Fibroblast of lung (primary cell): Measurements from ENCODE around the gene GRAMD1A. TPM values are rescaled to one million over a fixed set of nuclear protein-coding genes. Genes with fewer than 3 reads are reported as not detected.
A peak's percentile ranks its signal among the peaks of the same experiment; 100 is the strongest.
"Not testable (repeated sequence)": the region's sequence is repeated elsewhere in the genome, so short reads cannot be mapped to it uniquely, and the experiment has no call there.

Source experiments
- DNase-seq, 2 donors: peaks; one replicate each; pipeline versions ENCODE4 v3.0.0 to v3.0.0-alpha.2; 2010; ENCODE audit warnings: low read depth in 2 of 2
- H2AFZ ChIP-seq: 2 replicates; pipeline ENCODE4 v1.5.1; 2012; ENCODE audit warnings: low read length, control low read depth, inconsistent platforms
- H3K27ac ChIP-seq: 2 replicates; pipeline ENCODE4 v1.5.1; 2011; ENCODE audit warnings: low read length, control low read depth; ENCODE audit not compliant: insufficient read depth
- H3K27me3 ChIP-seq: 2 replicates; pipeline ENCODE4 v1.5.1; 2011; ENCODE audit warnings: mild to moderate bottlenecking, low read length; ENCODE audit not compliant: control insufficient read depth, insufficient read depth
- H3K36me3 ChIP-seq: 2 replicates; pipeline ENCODE4 v1.5.1; 2011; ENCODE audit warnings: low read length; ENCODE audit not compliant: control insufficient read depth, insufficient read depth
- H3K4me1 ChIP-seq: 2 replicates; pipeline ENCODE4 v1.5.1; 2011; ENCODE audit warnings: low read length; ENCODE audit not compliant: control insufficient read depth, insufficient read depth; ENCODE audit errors: extremely low read depth
- H3K4me2 ChIP-seq: 2 replicates; pipeline ENCODE4 v1.5.1; 2011; ENCODE audit warnings: low read length, control low read depth; ENCODE audit not compliant: insufficient read depth; ENCODE audit errors: extremely low read depth
- H3K4me3 ChIP-seq, 4 experiments: fragments of 200-600 bp in 1 of 4; sonication (generic) in 1 of 4; replicated peaks in 1 of 4; 2 replicates each; pipeline ENCODE4 v1.5.1; 2011 to 2016; ENCODE audit warnings: low read length in 4 of 4, low read depth in 3 of 4, mild to moderate bottlenecking in 3 of 4, control low read depth in 2 of 4, inconsistent platforms in 1 of 4, mixed read lengths in 1 of 4; ENCODE audit not compliant: insufficient read depth in 1 of 4; ENCODE audit errors: control extremely low read depth in 1 of 4
- H3K79me2 ChIP-seq: 2 replicates; pipeline ENCODE4 v1.5.1; 2012; ENCODE audit warnings: mild to moderate bottlenecking, low read length, inconsistent platforms; ENCODE audit not compliant: control insufficient read depth, insufficient read depth
- H3K9ac ChIP-seq: 2 replicates; pipeline ENCODE4 v1.5.1; 2011; ENCODE audit warnings: mild to moderate bottlenecking, low read length, control low read depth; ENCODE audit not compliant: insufficient read depth
- H3K9me3 ChIP-seq: 2 replicates; pipeline ENCODE4 v1.5.1; 2012; ENCODE audit warnings: low read depth, low read length; ENCODE audit not compliant: control insufficient read depth, insufficient read depth
- H4K20me1 ChIP-seq: 2 replicates; pipeline ENCODE4 v1.5.1; 2011; ENCODE audit warnings: low read length; ENCODE audit not compliant: control insufficient read depth, insufficient read depth; ENCODE audit errors: extremely low read depth
- EZH2 ChIP-seq: IDR thresholded peaks from 2 replicates; pipeline ENCODE4 v1.5.1; 2012; ENCODE audit warnings: low read length, control low read depth, mild to moderate bottlenecking; ENCODE audit errors: missing control alignments
- polyA plus RNA-seq, 2 donors: library from polyadenylated mRNA; depleted of rRNA in 1 of 2; stranded (reverse) in 1 of 2; unstranded in 1 of 2; fragments of >200 nt; gene quantifications; 2 replicates each; pipeline ENCODE4 v1.2.1, GENCODE V29; 2011 to 2012; ENCODE audit warnings: missing spikeins in 1 of 2
- total RNA-seq: library from RNA; depleted of rRNA; stranded (reverse); fragments of >200 nt; gene quantifications from 2 replicates; pipeline ENCODE4 v1.2.1, GENCODE V29; 2014
- TF ChIP-seq, protein P1 (sequence below), 2 donors: IDR thresholded peaks in 1 of 2; conservative IDR thresholded peaks in 1 of 2; 1 replicate in 1 of 2; 2 replicates in 1 of 2; pipeline ENCODE4 v1.5.1; 2011 to 2012; ENCODE audit warnings: low read length in 2 of 2, control low read depth in 1 of 2, inconsistent platforms in 1 of 2, low read depth in 1 of 2, mild to moderate bottlenecking in 1 of 2

The GRAMD1A gene
- total and polyA plus RNA-seq, 2 donors (not counting 1 experiment from before 2014, with no cell fraction given) = 21.4 to 24.4 TPM

DNA sequence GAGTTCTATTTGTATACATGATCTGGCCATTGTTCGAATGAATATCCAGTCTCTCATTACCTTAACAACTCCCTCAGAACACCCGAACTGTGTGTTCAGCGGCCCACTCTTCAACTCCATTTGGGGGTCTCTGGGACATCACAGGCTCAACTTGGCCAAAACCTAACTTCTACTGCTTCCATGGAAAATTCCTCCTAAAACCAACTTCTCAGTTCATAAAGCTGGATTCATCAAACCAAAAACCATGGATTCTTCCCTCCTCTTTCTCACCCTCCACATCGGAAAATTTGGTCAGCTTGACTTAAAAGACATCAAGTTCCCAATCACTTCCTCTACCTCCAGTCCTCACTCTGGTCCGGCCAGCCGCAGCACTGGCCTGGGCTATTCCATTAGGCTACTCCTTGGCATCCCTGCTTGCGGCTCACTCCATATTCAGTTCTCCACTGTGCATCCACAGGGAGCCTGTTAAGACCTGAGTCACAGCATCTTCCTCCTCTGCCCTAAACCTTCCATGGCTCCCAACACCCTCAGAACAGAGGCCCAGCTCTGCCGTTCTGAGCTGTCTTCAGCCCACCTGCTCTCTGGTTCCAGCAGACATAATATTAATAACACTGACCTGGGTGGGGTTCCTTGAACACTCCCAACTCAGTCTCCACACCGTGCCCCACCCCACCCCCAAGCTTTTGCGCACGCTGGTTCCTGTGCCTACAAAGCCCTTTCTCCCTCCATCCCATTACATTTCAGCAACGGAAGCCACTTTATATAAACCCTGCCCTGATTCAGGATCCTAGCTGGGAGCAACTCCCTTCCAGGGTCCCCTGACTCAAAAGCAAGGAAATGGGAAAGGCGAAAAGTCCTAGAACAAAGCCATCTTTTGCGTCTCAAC lies 37.2 kb upstream of the GRAMD1A start:
- Histone ChIP-seq H3K4me3 (peak overlapping the region; percentile 71 to 89 (median 86)), H2AFZ (peak overlapping the region; percentile 95), H3K79me2 (peaks cover 2% of the 10 kb centered on the region), H3K27ac (peak overlapping the region; percentile 27), H3K9me3 (peaks cover 9% of the 10 kb centered on the region), H3K36me3 (peaks cover 9% of the 10 kb centered on the region), H4K20me1 (no peaks in the 10 kb centered on the region), H3K9ac (peak overlapping the region; percentile 44), H3K4me2 (peak overlapping the region; percentile 26), H3K4me1 (peaks cover 9% of the 10 kb centered on the region), H3K27me3 (no peaks in the 10 kb centered on the region)
- no peak for DNase-seq
- TF ChIP-seq, protein P1, sequence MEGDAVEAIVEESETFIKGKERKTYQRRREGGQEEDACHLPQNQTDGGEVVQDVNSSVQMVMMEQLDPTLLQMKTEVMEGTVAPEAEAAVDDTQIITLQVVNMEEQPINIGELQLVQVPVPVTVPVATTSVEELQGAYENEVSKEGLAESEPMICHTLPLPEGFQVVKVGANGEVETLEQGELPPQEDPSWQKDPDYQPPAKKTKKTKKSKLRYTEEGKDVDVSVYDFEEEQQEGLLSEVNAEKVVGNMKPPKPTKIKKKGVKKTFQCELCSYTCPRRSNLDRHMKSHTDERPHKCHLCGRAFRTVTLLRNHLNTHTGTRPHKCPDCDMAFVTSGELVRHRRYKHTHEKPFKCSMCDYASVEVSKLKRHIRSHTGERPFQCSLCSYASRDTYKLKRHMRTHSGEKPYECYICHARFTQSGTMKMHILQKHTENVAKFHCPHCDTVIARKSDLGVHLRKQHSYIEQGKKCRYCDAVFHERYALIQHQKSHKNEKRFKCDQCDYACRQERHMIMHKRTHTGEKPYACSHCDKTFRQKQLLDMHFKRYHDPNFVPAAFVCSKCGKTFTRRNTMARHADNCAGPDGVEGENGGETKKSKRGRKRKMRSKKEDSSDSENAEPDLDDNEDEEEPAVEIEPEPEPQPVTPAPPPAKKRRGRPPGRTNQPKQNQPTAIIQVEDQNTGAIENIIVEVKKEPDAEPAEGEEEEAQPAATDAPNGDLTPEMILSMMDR (conservative IDR thresholded peaks at IDR 0.05 in 1 of 2, IDR thresholded peaks at IDR 0.05 in 1 of 2; ENCODE audit: low read depth in 1 of 2, low read length in 2 of 2) = no peak
- TF ChIP-seq EZH2 = no peak

DNA sequence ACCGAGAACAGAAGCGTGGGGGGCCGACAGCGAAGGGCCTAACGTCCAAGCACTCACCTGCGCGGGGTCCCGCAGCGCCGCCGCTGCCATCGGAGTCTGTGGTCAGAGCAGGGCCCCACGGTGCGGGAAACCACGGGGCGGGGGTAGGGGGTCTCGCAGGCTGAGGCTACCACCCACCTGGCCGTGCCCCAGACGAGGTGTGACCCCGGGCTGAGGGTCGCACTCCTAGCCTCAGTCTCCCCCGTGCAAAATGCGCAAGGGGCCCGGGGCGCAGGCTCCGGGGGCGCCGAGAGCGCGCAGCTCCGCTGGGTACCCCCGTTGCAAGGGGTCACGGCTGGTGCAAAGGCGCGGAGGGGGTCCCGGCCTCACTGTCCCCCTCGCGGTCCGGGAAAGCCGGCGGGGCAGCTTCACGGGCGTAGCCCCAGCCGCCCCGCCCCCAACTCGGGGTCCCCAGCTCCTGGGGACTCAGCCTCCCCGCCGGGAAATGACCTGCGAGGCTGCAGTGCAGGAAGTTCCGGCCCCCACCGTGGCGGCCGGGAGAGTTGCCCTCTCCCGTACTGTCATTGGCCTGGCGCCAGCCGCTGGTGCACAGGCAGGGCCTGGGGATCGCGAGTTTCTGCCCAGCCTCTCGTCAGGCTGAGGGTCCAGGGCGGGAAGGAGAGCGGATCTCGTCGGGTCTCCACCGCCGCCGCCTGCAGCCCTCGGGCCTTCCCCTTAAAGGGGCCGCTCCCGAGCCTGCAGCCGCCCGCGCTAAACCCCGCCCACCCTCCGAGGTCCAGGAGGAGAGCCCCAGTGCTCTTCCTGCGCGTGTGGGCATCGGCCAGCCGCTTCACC lies 36.3 kb upstream of the GRAMD1A start, which contains the start of gene ZNF792:
TSS of gene ZNF792 (minus strand) at position 657 of the 834 bp plus-strand sequence. CDS start at position 90, 567 bp downstream.
- Histone ChIP-seq H3K36me3 (peaks cover 5% of the 10 kb centered on the region), H3K27ac (peak within 1 kb of the TSS; percentile 27), H3K4me1 (peaks cover 9% of the 10 kb centered on the region), H3K79me2 (peaks cover 2% of the 10 kb centered on the region), H3K9me3 (peaks cover 2% of the 10 kb centered on the region), H3K4me2 (peak within 1 kb of the TSS; percentile 37), H2AFZ (peak within 1 kb of the TSS; percentile 95), H3K9ac (peak within 1 kb of the TSS; percentile 44), H4K20me1 (no peaks in the 10 kb centered on the region), H3K4me3 (peak within 1 kb of the TSS; percentile 71 to 89 (median 86)), H3K27me3 (no peaks in the 10 kb centered on the region)
- DNase-seq = peak; percentile 30 to 51
- TF ChIP-seq, protein P1 (conservative IDR thresholded peaks at IDR 0.05 in 1 of 2, IDR thresholded peaks at IDR 0.05 in 1 of 2; ENCODE audit: low read depth in 1 of 2, low read length in 2 of 2) = no peak
- no peak for TF ChIP-seq EZH2

DNA sequence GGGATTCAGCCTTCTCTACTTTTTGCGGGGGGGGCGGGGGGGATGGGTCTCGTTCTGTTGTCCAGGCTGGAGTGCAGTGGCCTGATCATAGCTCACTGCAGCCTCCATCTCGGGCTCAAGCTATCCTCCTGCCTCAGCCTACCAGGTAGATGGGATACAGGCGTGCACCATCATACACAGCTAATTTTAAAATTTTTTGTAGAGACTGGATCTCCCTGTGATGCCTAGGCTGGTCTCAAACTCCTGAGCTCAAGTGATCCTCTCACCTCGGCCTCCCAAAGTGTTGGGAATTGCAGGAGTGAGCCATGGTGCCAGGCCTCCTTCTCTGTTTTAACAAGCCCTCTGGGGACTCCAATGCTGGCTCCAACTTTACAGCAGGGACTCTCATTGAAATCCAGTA lies 35.5 kb upstream of the GRAMD1A start:
- DNase-seq = no peak
- Histone ChIP-seq H3K36me3 (peaks cover 1% of the 10 kb centered on the region), H3K4me3 (no peak overlapping the region), H3K27ac (no peak overlapping the region), H4K20me1 (no peaks in the 10 kb centered on the region), H3K9me3 (no peaks in the 10 kb centered on the region), H3K4me1 (peaks cover 9% of the 10 kb centered on the region), H3K79me2 (peaks cover 2% of the 10 kb centered on the region), H2AFZ (no peak overlapping the region), H3K27me3 (no peaks in the 10 kb centered on the region), H3K4me2 (no peak overlapping the region), H3K9ac (no peak overlapping the region)
- TF ChIP-seq EZH2 = no peak
- TF ChIP-seq, protein P1 (conservative IDR thresholded peaks at IDR 0.05 in 1 of 2, IDR thresholded peaks at IDR 0.05 in 1 of 2; ENCODE audit: low read depth in 1 of 2, low read length in 2 of 2) = no peak

DNA sequence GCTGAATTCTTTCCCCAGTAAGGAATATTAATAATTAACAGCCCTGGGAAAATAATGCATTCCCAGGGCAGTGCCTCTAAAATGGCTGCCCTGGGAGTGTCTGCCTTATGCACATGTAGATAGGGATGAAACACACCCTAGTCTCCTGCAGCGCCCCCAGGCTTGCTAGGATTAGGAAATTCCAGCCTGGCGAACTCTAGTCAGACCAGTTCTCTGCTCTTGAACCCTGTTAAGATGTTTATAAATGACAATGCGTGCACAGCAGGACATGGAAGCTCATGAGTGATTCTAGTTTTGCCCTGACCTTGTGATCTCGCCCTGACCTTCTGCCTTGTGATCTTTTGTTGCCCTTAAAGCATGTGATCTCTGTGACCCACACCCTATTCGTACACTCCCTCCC lies 34.6 kb upstream of the GRAMD1A start:
- not testable (repeated sequence) for H3K27me3 ChIP-seq, H3K4me2 ChIP-seq, H2AFZ ChIP-seq, H3K4me3 ChIP-seq, H3K4me1 ChIP-seq, H4K20me1 ChIP-seq, DNase-seq, H3K27ac ChIP-seq, H3K79me2 ChIP-seq, H3K36me3 ChIP-seq, H3K9me3 ChIP-seq, H3K9ac ChIP-seq
